NB4 (cell line): ENCODE data around the gene ERH.

Experiments used
- CTCF ChIP-seq: IDR thresholded peaks from one replicate; pipeline ENCODE4 v1.5.1; 2012; ENCODE audit warnings: low read depth, low read length
- POLR2A ChIP-seq: IDR thresholded peaks from 2 replicates; pipeline ENCODE4 v1.6.1; 2011; ENCODE audit warnings: mild to moderate bottlenecking; ENCODE audit not compliant: insufficient read length; ENCODE audit errors: extremely low read depth
- TF ChIP-seq, protein P1 (sequence below): IDR thresholded peaks from 2 replicates; pipeline ENCODE4 v1.6.1; 2011; ENCODE audit warnings: low read depth, low read length

- TF ChIP-seq CTCF (no peak), POLR2A (no peak)
- TF ChIP-seq, protein P1, sequence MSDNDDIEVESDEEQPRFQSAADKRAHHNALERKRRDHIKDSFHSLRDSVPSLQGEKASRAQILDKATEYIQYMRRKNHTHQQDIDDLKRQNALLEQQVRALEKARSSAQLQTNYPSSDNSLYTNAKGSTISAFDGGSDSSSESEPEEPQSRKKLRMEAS = no peak
Measured at GRCh38 chr14:69345402-69345801, 52.7 kb downstream of the ERH start.
